HG03565 (cell line): ENCODE data around the gene CRYL1.

Experiments used
- ATAC-seq: cut with Tn5 transposase; IDR thresholded peaks from one replicate; pipeline ENCODE4 v1.9.1; 2021; ENCODE audit warnings: mild to moderate bottlenecking, moderate library complexity; ENCODE audit not compliant: unreplicated experiment

CRYL1 gene

GRCh38 chr13:20534038-20534608, 8.5 kb upstream of the CRYL1 start:
- ATAC-seq, result no peak

DNA sequence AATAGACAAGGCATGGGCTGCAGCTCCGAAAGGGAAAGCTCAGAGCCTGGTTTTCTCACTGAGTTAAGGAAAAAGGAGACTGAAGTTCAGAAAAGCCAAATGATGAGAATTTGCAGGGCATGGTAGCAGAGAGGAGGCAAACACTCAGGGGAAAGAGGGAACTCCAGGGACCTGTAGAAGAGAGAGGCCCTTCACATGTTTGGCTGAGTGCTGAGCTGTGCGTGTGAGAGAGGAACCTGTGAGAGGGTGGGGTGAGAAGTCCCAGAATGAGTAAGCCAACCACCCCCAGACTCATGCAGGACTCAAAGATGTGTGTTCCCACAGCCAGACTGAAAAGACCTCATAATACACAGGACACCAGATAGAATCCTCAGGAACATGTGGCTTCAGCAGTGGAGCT, 2.8 kb upstream of the CRYL1 start:
- peak; percentile 39 for ATAC-seq

DNA sequence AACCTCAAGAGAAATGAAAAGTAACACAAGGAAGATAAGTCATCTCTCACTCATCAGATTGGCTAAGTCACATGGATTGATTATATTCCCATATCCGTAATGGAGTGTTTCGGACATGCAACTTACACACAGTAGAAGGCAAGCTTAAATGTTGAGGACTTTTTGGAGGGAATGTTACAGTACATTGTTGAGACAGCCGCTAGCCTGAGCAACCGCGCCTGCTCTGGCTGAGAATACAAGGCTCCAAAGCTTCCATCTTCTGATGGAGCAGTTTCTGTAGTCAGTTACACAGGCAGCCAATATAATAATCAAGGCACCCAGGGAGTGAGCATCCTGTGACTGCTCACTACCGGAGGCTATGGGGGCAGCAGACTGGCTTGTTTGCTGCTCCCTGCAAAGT, 1.0 kb upstream of the CRYL1 start:
- no peak for ATAC-seq

DNA sequence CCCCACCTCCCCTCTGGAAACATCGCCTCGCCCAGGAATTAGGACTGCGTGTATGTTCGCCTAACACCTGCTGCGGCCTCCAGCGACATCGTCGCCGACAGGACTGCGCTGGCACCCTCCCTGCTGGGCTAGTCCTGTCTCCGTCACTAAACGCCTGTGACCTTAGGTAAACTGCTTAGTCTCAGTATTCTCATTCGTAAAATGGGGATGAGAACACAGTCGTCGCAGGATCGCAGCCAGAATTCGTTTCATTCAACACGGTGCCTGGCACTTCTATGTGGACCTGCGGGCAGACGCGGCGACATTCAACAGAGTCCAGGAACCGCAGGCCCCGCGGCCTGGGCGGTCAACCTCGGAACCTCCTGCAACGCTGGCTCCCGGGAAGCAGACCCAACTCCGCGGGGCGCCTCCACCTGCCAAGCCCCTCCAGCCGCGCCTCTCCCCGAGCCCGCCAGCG, 485 bp downstream of the CRYL1 start:
- ATAC-seq, result no peak

GRCh38 chr13:20521364-20522115, 4.1 kb downstream of the CRYL1 start:
- no peak for ATAC-seq

DNA sequence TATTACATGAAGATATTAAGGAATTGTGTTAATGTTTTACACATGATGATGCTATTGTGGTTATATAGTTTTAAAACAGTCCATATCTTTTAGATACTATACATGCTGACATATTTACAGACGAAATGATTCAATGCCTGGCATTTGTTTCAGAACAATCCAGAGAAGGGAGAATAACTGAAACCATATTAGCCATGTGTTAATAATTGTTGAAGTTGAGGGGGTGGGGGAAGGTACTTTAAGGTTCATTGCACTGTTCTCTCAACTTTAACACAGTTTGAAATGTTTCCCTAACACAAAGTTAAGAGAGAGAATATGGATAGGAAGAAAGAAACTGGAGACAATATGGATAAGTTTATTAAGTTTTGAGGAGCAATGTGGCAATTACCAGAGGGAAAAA, 5.8 kb downstream of the CRYL1 start:
- no peak for ATAC-seq

DNA sequence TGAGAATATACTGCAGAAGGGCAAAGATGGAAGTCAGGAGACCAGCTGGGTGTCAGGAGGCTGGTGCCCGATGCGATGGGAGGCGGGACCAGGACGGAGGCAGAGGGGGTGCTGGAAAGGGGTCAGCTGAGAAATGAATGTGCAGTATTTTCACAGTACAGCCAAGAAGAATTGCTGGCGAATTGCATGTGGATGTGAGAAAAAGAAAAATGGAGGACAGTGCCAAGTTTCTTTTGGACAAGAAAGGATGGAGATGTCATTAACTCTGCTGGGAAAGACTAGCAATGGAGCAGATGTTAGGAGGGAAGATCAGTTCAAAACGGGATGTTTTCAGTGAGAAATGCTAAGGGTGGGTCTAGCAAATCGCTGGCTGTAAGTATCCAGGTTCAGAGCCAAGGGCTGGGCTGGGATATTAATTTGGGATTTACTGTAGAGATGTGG, 7.0 kb downstream of the CRYL1 start:
- ATAC-seq, result no peak

DNA sequence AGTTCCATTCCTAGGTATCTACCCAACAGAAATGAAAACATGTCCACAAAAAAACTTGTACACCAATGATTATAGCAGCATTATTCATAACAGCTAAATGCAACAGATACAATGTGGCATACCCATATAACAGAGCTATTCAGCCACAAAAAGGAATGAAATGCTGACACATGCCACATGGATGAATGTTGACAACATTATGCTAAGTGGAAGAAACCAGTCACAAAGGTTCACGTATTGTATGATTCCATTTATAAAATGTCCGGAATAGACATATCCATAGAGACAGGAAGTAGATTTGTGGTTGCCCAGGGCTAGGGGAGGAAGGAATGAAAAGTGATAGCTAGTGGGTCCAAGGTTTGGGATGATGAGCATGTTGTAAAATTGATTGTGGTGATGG, 10.8 kb downstream of the CRYL1 start:
- ATAC-seq, result no peak

DNA sequence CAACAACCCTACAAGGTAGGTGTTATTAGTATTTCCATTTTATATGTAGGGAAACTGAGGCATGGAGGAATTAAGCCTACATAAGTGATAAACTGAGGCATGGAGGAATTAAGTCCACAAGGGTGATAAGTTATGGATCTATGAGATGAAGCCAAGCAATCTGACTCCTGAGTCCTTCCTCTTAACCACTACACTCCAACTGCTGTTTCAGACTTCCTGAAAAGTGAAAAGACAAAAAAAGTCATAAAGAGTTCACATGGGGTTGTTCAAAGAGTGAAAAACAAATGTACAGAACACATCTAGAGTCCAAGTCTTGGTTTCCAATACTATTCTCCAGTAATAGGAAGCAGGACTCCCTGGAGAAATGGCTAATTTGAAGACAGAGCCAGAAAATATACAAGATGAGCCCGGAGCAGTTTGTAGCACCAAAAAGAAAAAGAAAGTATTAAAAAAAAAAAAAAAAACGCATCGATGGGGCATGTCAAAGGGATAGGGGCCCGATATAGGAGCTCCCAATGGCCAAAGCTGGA, 12.1 kb downstream of the CRYL1 start:
- ATAC-seq, result no peak

GRCh38 chr13:20512042-20512683, 13.5 kb downstream of the CRYL1 start:
- no peak for ATAC-seq

GRCh38 chr13:20506696-20507095, 19.0 kb downstream of the CRYL1 start:
- ATAC-seq, result no peak

GRCh38 chr13:20505405-20506366, 20.0 kb downstream of the CRYL1 start:
- no peak for ATAC-seq

- no peak for ATAC-seq
Measured at GRCh38 chr13:20503088-20504083, 22.3 kb downstream of the CRYL1 start.

- ATAC-seq, result no peak
Measured at GRCh38 chr13:20501592-20501991, 24.1 kb downstream of the CRYL1 start.

DNA sequence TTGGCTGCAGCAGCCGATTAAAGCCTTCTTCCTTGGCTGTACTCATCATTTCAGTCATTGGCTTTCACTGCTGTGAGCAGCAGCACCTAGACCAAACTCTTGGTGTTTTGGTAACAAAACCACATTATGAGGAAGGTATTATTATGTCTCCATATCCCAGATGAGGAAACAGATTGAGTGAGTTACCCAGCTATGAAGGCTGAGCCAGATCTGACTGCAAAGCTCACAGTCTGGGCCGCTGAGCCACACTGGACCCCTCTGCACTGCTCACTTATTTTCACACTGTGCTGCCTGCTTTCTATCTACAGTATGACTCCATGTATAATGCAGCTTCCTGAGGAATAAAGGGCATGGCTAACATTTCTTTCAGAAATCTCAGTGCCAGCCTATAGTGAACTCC, 24.5 kb downstream of the CRYL1 start:
- no peak for ATAC-seq

GRCh38 chr13:20499986-20500385, 25.7 kb downstream of the CRYL1 start:
- no peak for ATAC-seq

DNA sequence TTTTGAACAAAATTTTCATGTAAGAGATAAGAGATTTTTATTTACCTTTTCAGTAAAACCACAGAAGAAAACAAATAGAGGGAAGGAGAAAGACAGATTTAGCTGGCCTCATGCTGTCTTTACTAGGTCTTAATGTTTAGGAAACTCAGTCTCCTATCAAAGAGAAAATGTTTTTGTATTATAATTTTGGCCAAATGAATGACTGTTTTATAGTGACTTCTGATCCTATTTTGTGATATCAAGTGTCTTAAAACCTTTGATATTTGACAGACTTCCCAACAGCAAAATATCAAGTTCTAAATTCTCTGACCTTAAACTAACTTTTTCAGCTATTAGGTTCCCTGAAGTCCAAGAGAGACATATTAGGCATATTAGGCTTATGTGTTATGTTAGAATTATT, 27.0 kb downstream of the CRYL1 start:
- no peak for ATAC-seq

GRCh38 chr13:20498129-20498528, 27.5 kb downstream of the CRYL1 start:
- no peak for ATAC-seq

DNA sequence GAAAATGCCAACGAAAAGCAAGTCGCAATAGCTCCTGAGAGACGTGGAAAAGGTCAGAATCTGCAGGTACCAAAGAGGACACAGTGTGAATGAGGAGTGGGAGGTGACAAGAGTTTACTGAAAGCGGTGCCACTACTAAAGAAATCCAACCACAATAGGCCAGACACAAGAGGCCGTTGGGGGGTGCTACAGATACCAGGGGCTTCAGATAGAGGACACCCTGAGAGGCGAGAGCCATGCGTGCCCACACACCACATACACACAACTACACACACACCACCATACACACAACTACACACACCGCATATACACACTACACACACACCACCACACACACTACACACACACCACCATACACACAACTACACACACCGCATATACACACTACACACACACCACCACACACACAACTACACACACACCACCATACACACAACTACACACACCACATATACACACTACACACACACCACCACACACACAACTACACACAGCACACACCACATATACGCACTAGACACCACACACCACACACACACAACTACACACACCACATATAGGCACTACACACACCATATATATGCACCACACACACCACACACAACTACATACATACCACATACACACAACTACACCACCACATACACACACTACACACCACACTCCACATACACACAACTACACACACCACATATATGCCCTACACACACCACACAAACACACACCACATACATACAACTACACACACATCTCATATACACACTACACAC, 28.5 kb downstream of the CRYL1 start:
- ATAC-seq, result no peak
